ENCODE results near the gene NEK3.
"Not testable (repeated sequence)": the region's sequence is repeated elsewhere in the genome, so short reads cannot be mapped to it uniquely, and the experiment has no call there.

NEK3 gene, protein sequence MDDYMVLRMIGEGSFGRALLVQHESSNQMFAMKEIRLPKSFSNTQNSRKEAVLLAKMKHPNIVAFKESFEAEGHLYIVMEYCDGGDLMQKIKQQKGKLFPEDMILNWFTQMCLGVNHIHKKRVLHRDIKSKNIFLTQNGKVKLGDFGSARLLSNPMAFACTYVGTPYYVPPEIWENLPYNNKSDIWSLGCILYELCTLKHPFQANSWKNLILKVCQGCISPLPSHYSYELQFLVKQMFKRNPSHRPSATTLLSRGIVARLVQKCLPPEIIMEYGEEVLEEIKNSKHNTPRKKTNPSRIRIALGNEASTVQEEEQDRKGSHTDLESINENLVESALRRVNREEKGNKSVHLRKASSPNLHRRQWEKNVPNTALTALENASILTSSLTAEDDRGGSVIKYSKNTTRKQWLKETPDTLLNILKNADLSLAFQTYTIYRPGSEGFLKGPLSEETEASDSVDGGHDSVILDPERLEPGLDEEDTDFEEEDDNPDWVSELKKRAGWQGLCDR

DNA sequence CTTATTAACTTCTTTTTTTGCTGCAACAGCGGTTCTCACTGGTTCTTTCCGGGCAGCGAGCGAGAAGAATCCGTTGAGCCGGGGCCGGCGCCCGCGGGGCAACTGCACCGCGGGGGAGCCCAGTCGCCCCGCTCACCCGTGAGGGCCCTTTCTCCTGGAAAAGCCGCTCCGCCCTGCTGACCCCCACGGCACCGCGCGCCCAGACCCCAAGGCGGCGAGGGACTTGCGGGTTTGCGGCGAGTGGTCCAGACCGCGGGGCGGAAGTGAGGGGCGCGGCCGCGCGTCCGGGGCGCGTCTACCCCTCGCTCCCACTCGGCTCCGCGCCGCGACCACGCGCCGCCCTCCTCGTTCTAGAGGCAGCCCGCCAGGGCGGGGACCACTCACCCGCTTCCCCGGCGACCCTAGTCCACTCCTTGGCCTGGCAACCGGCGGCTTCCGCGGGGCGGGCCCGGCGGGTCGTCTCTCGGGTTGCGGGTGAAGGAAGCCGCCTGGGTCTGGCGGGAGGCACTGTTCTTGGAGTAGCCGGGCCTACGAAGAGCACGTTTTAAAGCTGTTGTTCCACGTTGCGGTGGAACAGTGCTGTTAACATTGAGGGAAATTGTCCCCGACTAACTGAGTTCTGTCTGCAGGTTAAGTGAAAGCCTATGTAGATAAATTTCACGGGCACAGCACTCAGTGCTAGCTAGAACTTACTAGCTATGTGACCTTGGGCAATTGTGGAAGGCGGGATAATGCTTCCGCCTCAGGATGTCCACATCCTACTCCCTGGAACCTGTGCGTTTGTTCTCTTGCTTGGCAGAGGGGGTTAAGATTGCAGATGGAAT, at the start of gene NEK3:
Gene NEK3 (minus strand): TSS at position 439 of the 824 bp plus-strand sequence. CDS start 3,406 bp downstream, outside the sequence.
- peak; percentile 70 for DNase-seq (ENCODE audit: low read depth)

DNA sequence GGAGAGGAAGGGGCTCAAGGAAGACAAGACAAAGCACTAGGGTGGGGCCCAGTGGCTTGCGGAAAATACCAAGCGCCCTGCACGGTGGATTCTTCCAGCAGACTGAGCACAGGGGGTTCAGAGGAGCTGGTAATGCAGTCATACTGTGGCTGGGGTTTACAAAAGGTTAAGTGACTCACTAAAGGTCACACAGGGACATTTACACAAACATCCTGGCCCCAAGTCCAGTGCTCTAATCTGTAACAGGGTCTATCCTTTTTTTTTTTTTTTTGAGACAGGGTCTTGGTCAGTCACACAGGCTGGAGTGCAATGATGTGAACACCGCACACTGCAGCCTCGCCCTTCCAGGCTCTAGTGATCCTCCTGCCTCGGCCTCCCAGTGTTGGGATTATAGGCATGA, 49.0 kb upstream of the NEK3 start:
- DNase-seq (ENCODE audit: low read depth), result not testable (repeated sequence)

DNA sequence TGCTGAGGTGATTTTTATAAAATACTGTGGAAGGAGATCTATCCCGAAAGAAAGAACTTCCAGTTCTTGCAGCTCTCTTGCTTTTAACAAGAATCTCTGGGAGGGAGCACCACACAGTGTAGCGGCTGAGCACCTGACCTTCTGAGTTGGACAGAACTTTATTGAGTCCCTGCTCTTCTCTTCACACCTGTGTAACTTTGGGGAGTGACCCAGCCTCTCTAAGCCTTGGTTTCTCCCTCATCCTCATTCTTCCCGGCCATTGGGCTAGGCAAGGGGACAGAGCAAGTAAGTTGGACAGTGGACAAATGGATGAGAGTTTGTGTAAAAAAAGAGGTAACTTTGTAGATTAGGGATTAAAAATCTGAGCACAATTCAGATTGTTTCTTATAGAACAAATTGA, 48.5 kb upstream of the NEK3 start:
- DNase-seq (ENCODE audit: low read depth), result not testable (repeated sequence)

DNA sequence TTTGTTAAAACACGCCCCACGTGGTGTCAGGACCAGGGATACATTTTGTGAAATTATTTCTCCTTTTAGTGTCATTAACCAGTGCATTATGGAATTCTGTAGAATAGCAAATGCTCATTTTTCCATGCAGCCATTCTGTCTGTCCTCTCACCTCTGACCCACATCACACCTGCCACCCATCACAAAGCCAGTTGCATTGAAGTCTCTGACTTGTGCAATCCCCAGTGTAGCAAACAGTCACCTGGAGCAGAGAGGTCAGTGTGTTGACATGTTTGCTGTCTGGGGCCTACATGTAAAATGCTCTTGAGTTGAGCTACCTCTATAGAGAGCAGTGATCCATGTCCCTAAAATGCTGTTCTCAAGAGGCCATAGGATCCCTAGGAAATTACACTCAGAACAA, 47.9 kb upstream of the NEK3 start:
- DNase-seq (ENCODE audit: low read depth), result not testable (repeated sequence)

DNA sequence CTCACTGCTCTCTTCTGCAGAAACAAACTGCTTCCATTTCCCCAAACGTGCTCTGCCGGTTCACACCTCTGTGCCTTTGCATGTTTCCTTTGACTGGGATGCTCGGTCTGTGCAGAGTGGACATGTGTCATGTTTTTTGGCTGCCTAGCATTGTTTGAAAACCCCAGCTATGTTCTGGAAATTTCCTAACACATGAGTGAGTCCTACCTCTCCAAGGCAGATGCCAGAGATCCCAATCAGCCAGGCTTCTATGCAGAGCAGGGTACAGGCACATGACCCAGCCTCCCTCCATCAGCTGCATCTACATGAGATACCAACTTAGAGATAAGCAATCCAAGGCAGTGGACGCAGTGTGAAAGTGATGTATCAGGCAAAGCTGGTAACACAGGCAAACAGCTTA, 45.1 kb upstream of the NEK3 start:
- peak; percentile 9 for DNase-seq (ENCODE audit: low read depth)

DNA sequence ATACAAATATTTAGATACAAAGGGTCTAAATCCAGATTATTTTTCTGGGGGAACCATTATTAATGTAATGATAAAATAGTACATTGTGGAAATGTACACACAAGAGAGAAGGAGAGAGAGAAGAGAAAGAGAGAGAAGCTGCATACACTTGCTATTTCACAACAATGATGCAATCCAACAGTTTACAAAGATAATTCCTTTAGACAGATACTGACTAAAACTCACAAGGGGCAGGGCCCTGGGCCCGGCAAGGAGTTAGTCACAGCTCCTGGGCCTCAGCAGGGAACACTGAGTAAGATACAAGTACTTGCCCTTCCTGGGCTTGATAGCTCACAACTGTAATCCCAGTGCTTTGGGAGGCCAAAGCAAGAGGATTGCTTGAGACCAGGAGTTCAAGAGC, 44.5 kb upstream of the NEK3 start:
- DNase-seq (ENCODE audit: low read depth), result peak; percentile 87

DNA sequence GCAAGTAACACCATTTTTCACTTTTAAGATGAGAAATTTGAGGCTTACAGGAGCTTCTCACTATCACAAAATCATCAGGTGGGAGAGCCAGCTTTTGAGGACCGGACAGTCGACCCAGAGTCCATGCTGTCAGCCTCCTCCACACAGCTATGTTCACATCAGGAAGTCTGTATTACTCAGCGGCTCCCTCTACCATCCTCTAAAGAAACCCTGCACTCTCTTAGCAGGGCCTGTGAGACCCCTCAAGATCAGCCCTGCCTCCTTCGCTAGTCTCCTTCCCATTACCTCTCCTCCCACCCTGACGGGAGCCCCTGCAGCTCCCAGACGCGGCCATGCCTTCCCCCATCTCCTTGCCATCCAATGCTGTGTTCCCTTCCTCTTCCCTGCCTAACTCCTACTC, 43.1 kb upstream of the NEK3 start:
- not testable (repeated sequence) for DNase-seq (ENCODE audit: low read depth)

DNA sequence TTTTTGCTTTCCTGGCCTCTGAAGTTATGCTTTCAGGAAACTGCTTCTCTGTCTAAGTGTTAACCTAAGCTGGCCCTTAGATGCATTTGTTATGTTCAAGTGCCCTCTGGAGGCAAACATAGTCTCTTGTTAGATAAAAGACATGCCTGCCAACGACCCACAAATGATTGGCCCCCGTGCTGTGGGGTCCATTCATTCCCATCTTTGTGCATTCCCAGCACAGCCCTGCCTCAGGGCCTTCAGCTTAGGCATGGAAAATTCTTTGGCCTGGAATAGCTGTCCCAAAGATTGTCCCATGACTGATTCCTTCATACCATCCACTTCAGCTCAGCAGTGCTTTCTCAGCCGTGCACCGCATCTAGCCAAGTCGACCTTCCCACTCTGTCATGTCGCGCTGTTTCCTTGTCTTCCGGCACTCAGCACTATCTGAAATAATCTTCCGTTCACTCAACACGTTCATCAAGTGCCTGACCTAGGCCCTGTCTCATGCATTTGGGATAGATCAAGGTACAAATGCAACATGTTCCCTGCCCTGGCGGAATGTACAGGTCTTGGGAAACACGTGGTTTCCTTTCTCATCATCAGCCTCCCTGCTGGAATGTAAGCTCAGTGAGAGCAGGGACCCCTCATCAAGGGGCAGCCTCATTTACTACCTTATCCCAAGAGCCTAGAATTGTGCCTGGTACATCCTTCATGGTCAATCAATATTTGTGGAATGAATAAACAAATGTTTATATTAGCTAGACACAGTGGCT, 42.2 kb upstream of the NEK3 start:
- DNase-seq (ENCODE audit: low read depth), result peak; percentile 44

DNA sequence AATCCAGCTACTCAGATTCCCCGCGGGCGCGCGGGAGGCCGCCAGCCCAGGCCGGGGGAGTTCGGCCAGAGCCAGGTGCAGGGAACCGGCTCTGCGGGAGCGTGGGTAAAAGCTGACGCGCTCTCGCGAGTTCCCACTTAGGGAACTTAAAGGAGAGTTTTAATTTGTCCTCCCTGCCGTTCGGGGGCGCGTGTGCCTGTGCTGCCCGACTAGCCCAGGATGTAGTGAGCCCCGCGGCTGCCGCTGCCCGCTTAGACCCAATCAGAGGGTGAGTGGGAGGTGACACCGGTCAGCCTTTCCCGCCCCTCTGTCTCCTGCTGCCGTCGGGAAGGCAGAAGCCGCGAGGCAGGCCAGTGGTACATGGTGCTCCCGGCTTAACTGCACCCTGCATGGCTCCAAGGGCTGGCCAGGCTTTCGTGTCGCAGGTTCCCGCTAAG, 36.0 kb upstream of the NEK3 start:
- DNase-seq (ENCODE audit: low read depth), result peak; percentile 72

DNA sequence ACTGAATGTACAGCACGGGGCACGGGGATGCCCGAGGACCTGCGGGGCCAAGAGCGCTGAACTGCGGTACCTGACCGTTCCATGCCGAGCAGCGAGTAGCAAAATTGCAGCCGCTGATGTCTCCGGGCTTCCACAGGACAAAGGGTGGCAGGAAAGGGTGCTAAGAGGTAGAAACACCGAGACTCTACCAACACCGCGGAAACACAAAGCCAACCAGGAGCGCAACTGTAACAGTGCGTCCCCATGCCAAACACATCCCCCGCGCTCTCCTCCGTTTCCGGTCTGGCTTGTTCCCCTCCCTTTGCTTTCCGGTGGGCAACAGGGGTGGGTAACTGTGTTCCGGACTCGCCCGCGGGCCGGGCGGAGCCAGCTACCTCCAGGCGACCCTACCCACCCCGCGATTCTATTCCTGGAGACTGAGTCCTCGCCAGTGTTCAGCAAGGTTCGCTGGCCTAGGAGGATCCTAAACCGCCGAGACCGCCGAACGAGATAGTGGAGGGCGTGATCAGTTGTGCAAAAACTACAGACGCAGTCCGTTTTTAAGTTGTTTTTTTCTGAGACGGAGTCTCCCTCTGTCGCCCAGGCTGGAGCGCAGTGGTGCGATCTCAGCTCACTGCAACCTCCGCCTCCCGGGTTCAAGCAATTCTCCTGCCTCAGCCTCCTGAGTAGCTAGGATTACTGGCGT, 34.9 kb upstream of the NEK3 start:
- DNase-seq (ENCODE audit: low read depth), result peak; percentile 82

DNA sequence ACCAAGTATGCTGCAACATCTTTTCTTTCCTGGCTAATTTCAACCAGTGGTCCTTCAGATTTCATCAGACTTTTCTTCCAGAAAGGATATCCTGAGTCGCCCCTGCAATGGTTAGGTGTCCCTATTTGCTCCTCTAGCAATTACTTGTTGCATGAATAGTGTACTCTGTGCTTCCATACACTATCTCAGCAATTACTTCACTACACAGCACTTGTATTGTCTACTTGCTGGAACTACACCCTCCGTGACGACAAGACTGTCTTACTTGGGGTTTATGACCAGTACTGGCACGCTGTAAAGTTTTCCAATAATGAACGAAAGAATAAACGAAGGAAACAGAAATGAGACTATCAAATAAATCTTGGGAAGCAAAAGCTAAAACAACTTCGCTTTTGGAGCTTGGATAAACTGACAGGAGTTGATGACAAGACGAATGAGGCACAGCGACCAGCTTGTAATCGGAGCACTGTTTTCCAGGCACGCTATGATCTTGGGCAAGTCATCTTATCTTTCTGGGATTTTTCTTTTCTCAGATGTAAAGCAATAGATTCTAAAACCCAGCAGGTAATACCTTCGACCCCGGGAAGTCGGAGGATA, 34.3 kb upstream of the NEK3 start:
- peak; percentile 10 for DNase-seq (ENCODE audit: low read depth)

DNA sequence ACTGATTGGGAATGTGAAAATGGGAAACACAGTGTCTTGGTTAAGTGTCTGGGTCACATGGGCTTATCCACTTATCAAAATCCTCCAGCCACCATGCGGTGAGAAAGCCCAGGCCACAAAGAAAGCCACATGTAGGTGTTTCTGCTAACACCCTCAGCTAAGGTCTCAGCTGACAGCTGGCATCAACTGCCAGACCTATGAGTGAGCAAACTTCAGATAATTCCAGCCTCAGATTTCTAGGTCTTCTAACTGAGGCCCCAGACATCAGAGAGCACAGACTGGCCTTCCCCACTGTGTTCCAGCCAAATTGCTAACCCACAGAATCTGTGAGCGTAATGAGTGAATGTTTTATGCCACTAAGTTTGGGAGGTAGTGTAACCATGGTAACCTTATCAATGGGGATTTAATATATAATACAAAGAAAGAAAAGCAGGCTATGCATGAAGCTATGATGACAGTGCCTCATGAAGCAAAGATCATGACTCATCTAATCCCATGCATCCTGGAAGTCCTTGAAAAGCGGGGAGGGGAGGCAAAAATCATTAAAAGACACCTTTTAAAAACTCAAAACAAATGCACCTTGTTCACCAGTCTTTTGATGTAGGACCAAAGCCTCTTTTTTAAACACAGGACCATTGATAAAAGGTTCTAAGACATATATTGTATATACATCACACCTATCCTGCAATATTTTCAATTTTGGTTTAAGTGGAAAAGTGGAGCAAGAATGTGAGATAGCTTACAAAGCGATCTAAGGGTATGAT, 28.2 kb upstream of the NEK3 start:
- not testable (repeated sequence) for DNase-seq (ENCODE audit: low read depth)

DNA sequence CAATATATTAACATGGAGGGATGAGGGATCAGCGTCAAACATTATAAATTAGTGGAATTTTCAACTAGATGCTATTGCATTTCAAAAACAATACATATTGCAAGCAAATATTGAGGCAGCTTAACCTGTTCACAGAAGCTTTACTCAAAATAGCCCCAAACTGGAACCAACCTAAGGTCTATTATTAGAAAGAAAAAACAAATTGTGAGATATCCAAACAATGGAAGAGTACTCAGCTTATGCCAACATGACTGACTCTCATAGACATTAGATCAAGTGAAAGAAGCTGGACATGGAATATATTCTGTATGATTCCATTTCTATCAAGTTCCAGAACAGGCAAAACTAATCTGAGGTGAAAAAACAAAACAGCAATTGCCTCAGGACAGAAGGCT, 27.6 kb upstream of the NEK3 start:
- DNase-seq (ENCODE audit: low read depth), result no peak

DNA sequence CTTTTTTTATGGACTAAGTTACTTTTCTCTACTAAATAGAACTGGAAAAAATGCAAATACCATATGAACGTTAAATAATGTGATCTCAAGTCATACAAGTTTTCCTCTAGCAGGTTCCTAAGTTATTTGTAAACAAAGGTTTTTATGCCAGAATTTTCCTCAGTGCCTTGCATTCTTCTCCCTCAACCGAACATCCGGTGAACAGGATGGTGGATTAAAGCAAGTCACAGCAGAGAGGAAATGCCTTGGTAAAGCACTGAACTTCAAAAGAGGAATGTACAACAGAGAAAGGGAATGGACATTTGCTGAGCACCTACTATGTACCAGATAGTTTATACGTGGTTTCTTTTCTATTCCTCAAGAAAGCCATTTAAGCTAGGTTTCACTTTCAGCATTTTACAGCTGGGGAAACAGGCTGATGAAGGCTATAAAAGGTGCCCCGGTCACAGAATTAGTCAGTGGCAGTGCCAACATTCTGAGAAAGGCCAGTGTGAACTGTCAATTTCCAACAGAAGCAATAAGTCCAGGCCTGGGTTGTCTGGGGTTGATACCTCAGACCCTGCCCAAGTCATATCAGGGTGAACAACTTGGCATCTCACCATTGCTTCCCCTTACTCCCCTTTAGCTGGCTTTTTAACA, 22.0 kb upstream of the NEK3 start:
- not testable (repeated sequence) for DNase-seq (ENCODE audit: low read depth)

DNA sequence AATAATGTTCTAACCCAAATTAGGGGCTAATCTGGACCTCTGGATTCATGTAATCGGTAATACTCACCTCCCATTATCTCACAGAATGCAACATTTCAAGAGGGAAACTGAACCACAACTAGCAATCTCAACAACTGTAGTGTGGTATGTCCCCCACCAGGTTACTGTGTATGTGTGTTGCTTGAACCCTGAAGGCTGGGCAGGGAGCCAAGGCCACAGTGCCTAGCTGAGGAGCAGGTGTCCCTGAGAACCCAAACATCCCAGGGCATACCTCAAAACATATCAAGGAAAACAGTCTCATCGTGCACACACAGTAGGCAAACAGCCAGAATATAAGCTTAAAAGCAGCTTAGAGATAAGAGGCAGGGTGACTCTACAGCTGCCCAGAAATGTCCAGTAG, 20.5 kb upstream of the NEK3 start:
- DNase-seq (ENCODE audit: low read depth), result no peak

DNA sequence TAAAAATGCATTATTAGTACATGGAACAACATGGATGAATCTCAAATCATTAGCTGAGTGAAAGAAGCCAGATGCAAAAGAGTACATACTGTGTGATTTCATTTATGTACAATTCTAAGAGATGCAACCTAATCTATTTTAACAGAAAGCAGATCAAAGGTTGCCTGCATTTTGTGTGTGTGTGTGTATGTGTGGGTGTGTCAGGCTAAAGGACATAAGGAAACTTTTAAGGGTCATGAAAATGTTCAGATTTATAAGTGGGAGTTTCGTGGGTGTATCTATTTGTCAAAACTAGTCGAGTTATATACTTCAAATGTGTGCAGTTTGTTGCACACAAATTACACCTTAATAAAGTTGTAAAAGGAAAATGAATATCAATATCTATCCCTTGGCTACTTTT, 17.9 kb upstream of the NEK3 start:
- no peak for DNase-seq (ENCODE audit: low read depth)

DNA sequence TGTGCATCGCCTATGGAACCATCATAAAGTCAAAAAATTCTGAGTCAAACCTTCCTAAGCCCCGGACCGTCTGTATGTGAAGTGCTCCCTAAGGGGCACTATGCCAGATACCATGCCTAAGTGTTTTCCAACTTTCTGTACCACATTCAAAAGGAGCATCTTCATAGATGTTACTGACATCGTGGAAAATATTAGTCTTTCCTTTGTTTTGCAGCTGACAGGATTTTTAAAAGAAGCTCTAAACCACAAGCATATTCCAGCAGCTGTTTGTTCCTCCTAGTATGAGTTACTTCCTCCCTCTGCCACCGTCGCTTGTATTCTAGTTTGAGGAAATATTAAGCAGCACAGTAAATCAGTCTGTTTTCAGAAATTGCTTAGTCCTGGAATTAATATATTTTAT, 14.6 kb upstream of the NEK3 start:
- DNase-seq (ENCODE audit: low read depth), result not testable (repeated sequence)

DNA sequence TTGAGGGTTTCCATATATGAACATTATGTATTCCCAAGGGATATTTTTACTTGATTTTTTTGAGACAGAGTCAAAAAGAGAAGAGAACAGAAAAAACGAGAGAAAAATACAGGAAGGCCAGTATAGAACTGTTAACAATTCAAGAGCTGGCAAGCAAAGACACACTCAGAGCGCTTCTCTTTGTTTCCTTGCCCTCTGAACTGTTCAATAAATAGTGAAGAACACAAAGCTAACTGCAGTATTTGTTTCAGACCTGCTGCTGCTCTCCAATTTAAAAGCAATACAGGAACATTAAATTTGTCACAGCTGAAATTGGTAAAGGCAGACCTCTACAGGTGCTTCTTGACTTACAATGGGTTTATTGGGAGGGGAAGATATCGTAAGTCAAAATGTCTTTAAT, 14.0 kb upstream of the NEK3 start:
- no peak for DNase-seq (ENCODE audit: low read depth)

DNA sequence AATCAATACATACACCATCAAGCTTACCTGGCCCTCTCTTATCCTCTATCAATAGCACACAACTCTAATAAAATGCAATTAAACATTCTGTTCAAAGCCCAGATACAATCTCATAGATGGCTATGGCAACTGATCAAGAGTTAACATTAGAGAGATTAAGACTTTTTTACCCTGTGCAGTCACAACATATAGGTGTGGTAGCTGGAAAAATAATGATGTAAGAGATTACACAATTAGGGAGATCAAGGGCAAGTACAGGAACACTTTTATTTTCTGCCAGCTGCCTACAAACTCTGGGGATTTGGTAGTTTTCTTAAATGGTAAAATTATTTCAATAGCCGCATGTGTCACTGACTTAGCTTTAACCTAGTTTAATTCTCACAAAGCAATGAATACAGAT, 12.3 kb upstream of the NEK3 start:
- DNase-seq (ENCODE audit: low read depth), result not testable (repeated sequence)

DNA sequence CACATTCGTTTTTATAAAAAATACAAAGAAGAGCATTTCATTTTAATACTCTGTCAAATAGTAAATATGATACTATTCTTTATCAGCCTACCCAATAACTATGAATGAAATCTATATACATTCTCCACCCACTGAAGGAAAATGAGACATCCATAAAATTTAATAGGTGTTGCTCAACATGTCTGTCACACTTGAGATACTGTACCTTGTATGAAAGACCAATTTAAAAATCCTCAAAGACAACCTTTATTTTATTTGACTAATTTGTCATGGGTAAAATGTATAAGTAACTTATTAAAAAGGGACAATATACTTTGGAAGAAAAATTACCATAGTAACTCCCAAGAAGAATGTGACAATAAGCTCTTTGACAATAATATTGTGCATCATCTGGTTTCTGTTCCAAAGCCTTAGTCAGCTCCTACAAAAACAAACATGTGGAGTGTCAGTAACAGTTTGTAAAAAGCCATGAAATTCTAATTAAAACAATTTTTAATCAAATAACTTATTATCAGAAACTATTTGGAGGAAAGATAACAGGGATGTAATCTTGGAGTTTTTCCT, 11.5 kb upstream of the NEK3 start:
- not testable (repeated sequence) for DNase-seq (ENCODE audit: low read depth)
